GM08714 (cell line): ENCODE measurements around the gene EGFR.

Source experiments
- H3K4me3 ChIP-seq: fragments of 200-500 bp; sonication (Bioruptor generic); 2 replicates; pipeline ENCODE4 v1.5.1; 2014; ENCODE audit warnings: mild to moderate bottlenecking, low read length, inconsistent platforms
- ZNF274 ChIP-seq: IDR thresholded peaks from 2 replicates; pipeline ENCODE4 v1.6.1; 2012; ENCODE audit warnings: mild to moderate bottlenecking, low read depth, low read length

Gene EGFR

GRCh38 chr7:55144333-55145317 lies 125.8 kb downstream of the EGFR start:
- no peak overlapping the region for H3K4me3 ChIP-seq
- TF ChIP-seq ZNF274: no peak

GRCh38 chr7:55145606-55146005 lies 126.8 kb downstream of the EGFR start:
- TF ChIP-seq ZNF274: no peak
- H3K4me3 ChIP-seq: no peak overlapping the region

GRCh38 chr7:55147101-55147500 lies 128.3 kb downstream of the EGFR start:
- H3K4me3 ChIP-seq: no peak overlapping the region

GRCh38 chr7:55147736-55148135 lies 128.9 kb downstream of the EGFR start:
- TF ChIP-seq ZNF274: no peak
- H3K4me3 ChIP-seq: no peak overlapping the region

More at GRCh38 chr7:55147101-55147500, 128.3 kb downstream of the EGFR start:
- TF ChIP-seq ZNF274: no peak

- no peak overlapping the region for H3K4me3 ChIP-seq
- TF ChIP-seq ZNF274: no peak
Measured at GRCh38 chr7:55148571-55148970, 129.8 kb downstream of the EGFR start.

- H3K4me3 ChIP-seq: no peak overlapping the region
- TF ChIP-seq ZNF274: no peak
Measured at GRCh38 chr7:55149001-55149400, 130.2 kb downstream of the EGFR start.

- TF ChIP-seq ZNF274: no peak
- no peak overlapping the region for H3K4me3 ChIP-seq
Measured at GRCh38 chr7:55150166-55150565, 131.3 kb downstream of the EGFR start.

- TF ChIP-seq ZNF274: no peak
- no peak overlapping the region for H3K4me3 ChIP-seq
Measured at GRCh38 chr7:55150709-55151451, 132.1 kb downstream of the EGFR start.

GRCh38 chr7:55152516-55152915 lies 133.7 kb downstream of the EGFR start:
- TF ChIP-seq ZNF274: no peak
- no peak overlapping the region for H3K4me3 ChIP-seq

- no peak overlapping the region for H3K4me3 ChIP-seq
- TF ChIP-seq ZNF274: no peak
Measured at GRCh38 chr7:55154096-55154495, 135.3 kb downstream of the EGFR start.

GRCh38 chr7:55155351-55156117 lies 136.7 kb downstream of the EGFR start:
- no peak overlapping the region for H3K4me3 ChIP-seq
- no peak for TF ChIP-seq ZNF274

GRCh38 chr7:55156919-55157763 lies 138.3 kb downstream of the EGFR start:
- no peak for TF ChIP-seq ZNF274
- H3K4me3 ChIP-seq: no peak overlapping the region

- no peak overlapping the region for H3K4me3 ChIP-seq
- TF ChIP-seq ZNF274: no peak
Measured at GRCh38 chr7:55157764-55158105, 138.9 kb downstream of the EGFR start.
